NCI-H2081 (cell line): ENCODE results near the gene CEP128.

Source experiments
- DNase-seq, 2 experiments: peaks; one replicate each; lab custom pipeline; 2025; lab: John Stamatoyannopoulos, UW

CEP128 gene

GRCh38 chr14:80901260-80901659 is 40.3 kb downstream of the CEP128 start:
- DNase-seq: no peak

DNA sequence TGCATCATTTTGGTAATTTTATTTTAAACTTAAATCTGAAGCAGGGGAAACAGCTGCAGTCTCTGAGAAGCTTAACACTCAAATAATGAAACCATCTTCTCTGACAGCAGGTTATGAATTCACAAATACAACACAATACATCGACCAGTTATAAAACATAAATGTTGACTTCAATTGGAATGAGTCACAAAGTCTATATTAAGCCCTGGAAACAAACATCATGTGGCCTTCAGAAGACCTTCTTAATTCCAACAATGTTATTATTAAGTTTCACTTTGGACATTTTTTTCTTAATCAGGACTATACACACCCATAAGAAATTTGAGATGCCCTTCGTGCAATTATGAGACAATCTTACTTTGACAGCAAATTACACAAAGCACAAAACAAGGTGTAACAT is 68.9 kb downstream of the CEP128 start:
- no peak for DNase-seq

DNA sequence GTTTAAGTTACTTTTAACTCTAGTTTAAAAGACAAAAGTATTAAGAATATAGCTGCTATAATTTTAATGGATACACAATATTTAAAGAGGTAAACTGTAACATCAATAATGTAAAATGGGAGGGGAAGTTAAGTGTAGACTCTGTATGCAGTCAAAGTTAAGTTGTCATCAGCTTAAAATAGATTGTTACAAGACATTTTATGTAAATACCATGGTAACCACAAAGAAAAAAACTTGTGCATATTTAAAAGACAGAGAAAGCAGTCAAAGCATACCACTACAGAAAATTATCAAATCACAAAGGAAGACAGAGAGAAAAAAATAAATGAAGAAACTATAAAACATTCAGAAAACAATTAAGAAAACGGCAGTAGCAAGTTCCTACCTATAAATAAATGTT is 73.3 kb downstream of the CEP128 start:
- DNase-seq: no peak

DNA sequence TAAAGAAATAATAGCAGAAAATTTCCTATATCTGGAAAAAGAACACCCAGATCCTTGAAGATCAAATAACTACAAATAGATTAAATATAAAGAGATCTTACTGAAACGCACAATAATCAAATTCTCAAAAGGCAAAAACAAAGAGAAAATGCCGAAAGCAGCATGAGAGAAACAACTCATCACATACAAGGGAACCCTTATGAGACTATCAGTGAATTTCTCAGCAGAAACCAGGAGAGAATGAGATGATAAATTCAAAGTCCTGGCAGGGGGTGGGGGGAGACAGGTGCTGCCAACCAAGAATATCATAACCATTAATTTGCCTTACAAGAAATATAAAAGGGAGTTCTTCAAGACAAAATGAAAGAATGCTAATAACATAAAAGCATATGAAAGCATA is 73.7 kb downstream of the CEP128 start:
- no peak for DNase-seq

DNA sequence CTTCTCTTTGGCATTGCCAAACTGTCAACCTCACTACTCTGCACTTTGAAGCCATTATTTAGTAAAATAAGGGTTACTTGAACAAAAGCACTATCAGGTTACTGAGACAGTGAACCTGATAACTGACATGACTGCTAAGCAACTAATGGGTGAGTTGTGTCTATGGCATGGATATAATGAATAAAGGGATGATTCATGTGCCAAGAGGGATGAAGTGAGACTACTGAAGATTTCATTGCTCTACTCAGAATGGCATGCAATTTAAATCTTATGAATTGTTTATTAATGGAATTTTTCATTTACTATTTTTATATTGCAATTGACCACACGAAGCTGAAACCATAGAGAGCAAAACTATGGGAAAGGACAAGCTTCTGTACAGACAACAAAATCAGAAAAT is 74.4 kb downstream of the CEP128 start:
- no peak for DNase-seq

- no peak for DNase-seq
Measured at GRCh38 chr14:80865565-80865964, 76.0 kb downstream of the CEP128 start.

DNA sequence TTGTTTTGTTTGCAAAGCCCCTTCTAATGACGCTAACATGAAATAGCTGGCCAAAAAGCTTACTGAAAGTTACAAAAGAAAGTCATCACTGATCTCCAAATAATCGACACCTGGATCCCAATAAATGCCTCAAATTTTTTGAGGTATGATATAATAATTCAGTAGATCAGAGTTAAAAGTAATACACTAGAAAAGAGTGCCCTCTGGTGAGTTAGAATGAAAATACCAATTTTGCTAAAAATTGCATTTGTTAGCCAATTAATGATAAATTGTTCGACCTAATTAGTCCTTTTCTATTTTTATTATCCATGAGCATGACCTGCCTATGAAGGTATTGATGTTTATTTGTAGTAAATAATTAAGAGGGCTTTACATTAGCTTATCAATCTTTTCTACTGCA is 78.6 kb downstream of the CEP128 start:
- no peak for DNase-seq

DNA sequence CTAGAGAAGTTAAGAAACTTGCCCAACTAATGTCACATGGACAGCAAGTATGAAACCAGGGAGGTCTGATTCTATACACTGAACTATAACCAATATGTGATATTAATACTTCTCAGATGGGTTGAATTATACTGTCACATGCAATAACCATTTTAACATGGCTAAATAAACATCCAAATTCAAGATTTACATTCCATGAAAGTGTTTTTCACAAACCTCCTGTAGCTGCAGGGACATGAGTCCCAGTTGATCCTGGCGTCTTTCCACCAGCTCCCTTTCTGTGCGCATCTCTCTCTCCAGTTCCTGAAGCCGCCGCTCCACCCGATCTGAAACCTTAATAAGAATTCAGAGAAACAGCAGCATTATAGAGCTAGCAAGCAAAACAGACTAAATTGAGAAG is 79.0 kb downstream of the CEP128 start:
- no peak for DNase-seq

DNA sequence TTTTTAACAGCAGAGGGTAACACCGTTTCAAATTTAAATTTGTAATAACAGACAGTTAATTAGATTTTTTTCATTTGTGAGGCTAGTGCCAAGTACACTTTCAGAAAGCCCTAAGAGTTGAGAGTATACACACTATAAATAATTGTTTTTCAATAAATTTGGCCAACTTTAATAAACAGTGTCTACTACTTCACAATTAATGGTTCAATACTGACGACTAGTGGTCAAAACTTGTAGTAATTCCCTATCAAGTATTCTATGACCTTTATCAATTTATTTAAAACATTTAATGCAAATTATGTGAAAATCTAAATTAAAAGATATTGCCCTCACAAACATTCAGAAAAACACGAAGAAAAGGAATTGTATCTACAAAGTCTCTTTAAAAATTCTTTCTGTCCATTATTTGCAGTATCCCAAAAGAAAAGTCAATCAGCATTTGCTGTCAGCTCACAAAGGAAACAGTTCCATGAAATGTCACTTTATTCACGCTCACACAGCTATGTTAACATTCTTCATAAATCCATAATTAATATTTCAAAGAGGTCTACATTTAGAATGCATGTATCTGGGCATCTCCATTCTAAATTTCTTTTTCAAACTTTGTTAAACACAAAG is 91.2 kb downstream of the CEP128 start:
- DNase-seq: peak; percentile 4 to 23

DNA sequence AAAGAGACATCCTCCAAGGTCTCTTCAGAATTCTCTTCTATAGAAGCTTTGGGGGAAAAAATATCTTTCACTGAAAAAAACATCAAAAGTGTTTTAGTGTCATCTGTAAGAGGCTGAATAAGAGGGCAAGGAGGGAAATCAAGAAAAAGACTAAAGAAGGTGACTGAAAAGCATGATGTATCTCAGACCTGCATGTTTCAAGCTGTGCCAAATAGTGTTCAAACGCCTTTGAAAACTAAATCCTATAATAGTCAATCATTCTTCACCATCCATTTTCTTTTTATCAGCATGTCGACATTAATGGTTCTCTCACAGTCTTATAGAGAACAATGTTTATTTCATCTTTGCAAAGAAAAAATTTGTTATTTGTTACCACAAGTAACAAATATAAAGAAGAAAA is 94.5 kb downstream of the CEP128 start:
- no peak for DNase-seq

GRCh38 chr14:80845856-80846255 is 95.7 kb downstream of the CEP128 start:
- DNase-seq: peak; percentile 5 to 68

DNA sequence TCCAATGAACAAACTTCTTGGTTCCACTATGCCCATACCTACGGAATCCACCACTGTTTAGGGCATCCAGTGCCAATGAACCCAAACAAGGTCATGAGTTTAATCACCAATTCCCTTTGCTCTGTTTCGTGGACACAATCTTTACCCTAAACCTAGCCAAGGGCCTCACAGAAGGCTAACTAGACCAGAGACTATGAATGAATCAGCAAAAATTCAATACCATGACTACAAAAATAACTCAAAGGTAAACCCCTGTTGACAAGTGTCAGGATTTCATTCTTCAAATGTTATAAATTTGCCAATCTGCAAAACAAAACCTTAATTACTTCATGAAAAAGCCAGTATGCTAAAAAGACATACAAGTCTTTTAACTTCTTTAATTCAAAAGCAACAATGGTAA is 96.7 kb downstream of the CEP128 start:
- DNase-seq: no peak

DNA sequence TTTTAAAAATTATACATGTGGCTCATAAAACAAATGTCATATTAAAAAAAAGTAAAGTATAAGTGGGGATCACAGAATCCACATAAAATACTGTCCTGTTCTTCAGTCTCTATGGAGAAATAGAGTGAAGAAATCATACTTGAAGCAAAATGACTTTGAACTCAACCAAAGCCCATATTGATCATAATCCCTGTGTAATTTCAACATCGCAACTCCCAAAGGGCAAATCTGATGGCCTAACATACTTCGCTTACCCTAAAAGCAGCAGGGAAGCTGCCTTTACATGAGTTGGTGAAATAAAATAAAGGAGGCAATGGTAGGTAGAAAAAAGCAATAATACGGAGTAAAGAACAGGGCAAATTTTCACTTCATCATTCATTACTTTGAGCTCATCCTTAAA is 101.8 kb downstream of the CEP128 start:
- no peak for DNase-seq

GRCh38 chr14:80809663-80810062 is 131.9 kb downstream of the CEP128 start:
- no peak for DNase-seq

- DNase-seq: no peak
Measured at GRCh38 chr14:80805136-80805535, 136.4 kb downstream of the CEP128 start.

DNA sequence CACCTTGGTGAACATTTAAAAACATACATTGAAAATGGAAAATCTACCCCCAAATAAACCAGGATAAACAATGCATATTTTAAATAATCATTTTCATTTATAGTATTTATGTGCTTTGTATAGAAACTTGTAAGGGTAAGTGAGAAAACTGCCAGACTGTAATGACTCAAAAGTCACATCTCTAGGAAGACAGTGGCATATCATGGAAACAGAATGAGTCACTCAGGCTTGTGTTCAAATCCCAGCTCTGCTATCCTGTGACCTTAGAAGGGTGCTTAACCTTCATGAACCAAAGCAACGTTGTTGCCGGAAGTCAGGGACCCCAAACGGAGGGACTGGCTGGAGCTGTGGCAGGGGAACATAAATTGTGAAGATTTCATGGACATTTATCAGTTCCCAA is 142.7 kb downstream of the CEP128 start:
- no peak for DNase-seq

- DNase-seq: no peak
Measured at GRCh38 chr14:80798211-80798610, 143.3 kb downstream of the CEP128 start.

DNA sequence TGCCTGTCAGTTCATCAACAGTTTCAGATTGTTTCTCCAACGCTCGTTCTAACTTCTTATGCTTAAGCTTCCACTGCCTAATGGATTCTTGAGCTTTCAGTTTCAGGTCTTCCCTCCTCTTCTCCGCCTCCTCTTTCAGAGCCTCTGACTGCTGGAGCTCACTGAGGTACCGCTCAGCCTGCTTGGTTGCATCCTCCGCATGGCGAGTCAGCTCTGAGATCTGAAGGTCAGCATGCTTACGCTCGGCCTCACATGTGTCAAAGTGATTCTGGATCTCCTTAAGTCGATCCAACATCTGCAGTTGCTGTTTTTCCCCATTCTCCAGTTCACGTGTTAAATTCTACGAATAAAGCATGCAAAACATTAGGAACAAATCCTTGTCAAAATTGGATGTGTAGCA is 148.8 kb downstream of the CEP128 start:
- no peak for DNase-seq

- DNase-seq: no peak
Measured at GRCh38 chr14:80787876-80788275, 153.7 kb downstream of the CEP128 start.

DNA sequence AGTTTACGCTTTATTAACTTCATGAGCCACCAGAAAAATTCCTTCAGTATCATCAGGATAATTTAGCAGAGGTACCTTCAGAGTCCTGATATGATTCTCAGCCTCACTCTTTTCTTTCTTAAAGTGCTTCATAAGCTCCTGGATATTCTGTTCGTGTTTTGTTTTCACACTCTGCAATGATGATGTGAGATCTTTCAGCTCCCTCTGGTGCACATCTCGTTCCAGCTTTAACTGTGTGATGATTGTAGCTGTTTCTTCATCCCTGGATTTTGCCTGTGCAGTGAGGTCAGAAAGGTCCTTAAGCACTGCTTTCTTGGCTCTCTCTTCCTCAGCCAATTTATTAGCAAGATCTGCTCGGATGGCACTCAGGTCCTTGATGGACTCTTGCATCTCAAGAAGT is 156.7 kb downstream of the CEP128 start:
- no peak for DNase-seq

DNA sequence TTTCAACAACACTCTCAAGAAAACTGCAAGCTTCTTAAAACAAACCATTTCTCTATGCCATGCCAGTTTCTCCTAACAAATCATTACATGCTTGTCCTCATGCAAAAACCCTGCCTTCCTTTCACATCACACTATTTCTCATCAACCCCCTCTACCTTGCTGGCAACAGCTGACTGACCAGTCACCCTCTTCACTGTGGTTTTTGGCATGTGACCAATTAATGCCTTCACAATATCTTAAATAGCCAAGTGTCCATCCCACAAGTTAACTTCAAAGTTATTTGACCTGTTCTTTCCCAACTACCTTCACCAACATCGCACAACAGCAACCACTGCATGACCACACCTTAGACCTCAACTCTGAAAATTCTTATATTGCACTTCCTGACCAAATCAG is 159.6 kb downstream of the CEP128 start:
- DNase-seq: no peak

DNA sequence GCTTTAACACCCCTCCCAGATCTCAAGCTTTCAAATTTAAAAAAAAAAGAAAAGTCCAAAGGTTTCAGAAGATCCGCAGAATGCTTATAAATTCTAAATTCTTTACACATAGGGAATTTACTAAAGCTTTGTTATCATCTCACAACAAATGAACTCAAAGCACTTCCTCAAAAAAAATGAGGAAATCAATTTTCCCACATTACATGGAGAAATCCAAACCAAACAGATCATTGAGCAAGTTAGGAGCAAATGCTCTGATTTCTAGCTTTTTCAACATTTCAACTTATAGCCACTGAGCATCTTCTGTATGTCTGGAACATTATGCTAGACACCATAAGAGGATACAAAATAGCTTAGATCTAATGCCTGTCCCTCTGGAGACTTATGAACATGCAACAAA is 161.0 kb downstream of the CEP128 start:
- DNase-seq: no peak

GRCh38 chr14:80776657-80777056 is 164.9 kb downstream of the CEP128 start:
- no peak for DNase-seq

DNA sequence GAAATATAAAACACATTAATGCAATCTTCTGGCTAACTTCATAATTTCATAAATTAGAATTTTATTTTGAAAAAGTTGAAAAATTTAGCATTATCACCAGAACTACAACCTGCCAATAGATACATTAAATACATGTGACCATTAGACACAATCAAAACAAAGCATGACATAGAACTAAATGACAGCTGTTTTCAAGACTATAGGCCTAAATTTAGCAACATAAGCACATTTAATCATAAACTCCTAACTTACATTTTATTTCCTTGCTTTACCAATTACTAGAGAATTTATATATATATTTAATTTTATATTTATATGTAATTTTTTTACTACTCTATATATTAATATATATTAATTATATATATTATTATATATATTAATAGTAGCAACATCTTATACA is 165.4 kb downstream of the CEP128 start:
- no peak for DNase-seq

GRCh38 chr14:80772504-80772903 is 169.0 kb downstream of the CEP128 start:
- DNase-seq: no peak
